Stimulated activated naive CD8-positive, alpha-beta T cell treated with anti-CD3 and anti-CD28 coated beads, Interleukin-15, Interleukin-2, amounts not matched to agents 100 ng/mL and 50 ng/mL, for 24 hours (primary cell): Measurements from ENCODE around the gene LRRC28.
A peak's percentile ranks its signal among the peaks of the same experiment; 100 is the strongest.

Experiments used
- H3K27ac Mint-ChIP-seq: one replicate; pipeline ENCODE4 v1.8.0; 2021; ENCODE audit warnings: mild to moderate bottlenecking, mixed read lengths
- H3K27me3 Mint-ChIP-seq: one replicate; pipeline ENCODE4 v1.8.0; 2021; ENCODE audit warnings: mixed read lengths
- H3K36me3 Mint-ChIP-seq: one replicate; pipeline ENCODE4 v1.8.0; 2021; ENCODE audit warnings: low read depth, mixed read lengths
- H3K4me1 Mint-ChIP-seq: one replicate; pipeline ENCODE4 v1.8.0; 2021; ENCODE audit warnings: low read depth, mixed read lengths
- H3K4me3 Mint-ChIP-seq: one replicate; pipeline ENCODE4 v1.8.0; 2021; ENCODE audit warnings: mild to moderate bottlenecking, mixed read lengths
- H3K9me3 Mint-ChIP-seq: one replicate; pipeline ENCODE4 v1.8.0; 2021; ENCODE audit warnings: mixed read lengths

The LRRC28 gene

DNA sequence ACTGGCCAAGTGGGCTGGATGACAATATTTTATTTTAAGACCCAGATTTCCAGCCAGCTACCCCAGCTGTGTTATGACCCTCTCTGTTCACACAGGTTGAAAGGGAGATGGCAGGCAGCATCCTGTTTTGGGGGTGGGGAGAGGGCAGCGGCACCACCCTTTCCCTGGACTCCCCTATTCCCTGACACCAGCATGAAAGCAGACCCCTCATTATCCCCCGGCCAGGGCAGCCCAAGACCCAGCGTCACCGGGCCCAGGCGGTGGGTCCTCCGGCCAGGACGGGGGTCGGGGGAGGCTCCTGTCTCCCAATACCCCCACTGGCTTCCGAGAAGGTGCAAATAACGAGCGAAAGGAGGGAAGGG lies 186.9 kb downstream of the LRRC28 start:
- no peak overlapping the region for H3K27ac Mint-ChIP-seq
- no peaks in the 10 kb centered on the region for H3K9me3 Mint-ChIP-seq
- no peaks in the 10 kb centered on the region for H3K36me3 Mint-ChIP-seq
- H3K4me1 Mint-ChIP-seq: peaks cover 81% of the 10 kb centered on the region
- peak overlapping the region; percentile 7 for H3K4me3 Mint-ChIP-seq
- H3K27me3 Mint-ChIP-seq: no peaks in the 10 kb centered on the region

DNA sequence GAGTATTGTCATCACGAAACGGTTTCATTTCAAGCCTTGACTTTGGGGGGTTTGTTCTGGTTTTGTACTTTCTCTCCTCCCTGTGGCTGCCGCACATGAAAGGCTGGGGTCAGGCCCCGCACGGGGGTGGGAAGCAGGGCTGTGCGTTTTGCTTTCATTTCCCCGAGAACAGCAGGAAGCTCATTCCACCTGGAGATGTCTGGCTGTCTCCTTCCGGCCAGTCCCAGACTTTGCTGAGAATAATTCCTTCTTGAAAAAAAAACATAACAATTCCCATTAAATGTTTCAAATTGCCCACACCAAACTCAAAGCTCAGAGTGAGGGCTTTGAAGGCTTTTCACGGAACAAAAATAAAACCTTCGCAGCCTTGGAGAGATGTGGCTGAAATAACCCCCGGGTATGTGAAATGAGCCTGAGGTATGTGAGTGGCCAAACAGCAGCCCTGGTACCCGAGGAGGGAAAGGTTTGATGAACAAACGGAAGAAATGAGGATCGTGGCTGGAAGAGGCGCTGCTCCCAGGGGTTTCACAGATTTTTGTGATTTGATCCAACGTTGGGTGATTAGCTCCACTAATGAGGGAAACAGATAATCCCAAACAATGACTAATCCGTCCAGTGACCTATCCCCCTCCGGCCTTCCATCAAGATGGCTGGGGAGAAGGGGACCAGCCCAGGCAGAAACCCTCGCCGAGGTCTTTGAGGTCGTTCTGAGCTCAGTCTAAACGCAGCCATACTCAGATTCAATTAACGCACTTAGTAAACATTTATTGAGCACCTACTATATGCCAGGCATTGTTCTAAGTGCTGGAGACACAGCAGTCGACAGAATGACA lies 187.6 kb downstream of the LRRC28 start:
- Mint-ChIP-seq H3K27ac (peak overlapping the region; percentile 31), H3K4me1 (peaks cover 81% of the 10 kb centered on the region), H3K27me3 (no peaks in the 10 kb centered on the region), H3K36me3 (no peaks in the 10 kb centered on the region), H3K9me3 (no peaks in the 10 kb centered on the region), H3K4me3 (peak overlapping the region; percentile 35)

DNA sequence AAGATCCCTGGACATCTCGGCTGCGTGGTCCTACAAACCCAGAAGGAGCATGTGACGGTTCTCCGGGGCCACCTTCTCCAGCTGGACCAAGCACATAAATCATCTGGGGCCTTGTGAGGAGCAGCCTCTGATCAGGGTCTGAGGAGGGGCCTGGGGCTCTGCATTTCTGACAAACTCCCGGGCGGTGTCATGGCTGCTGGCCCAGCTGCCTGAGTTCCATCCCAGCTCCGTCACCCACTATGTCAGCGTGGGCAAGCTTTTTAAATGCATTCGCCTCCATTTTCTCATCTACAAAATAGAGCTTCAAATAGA lies 188.2 kb downstream of the LRRC28 start:
- no peaks in the 10 kb centered on the region for H3K9me3 Mint-ChIP-seq
- H3K27me3 Mint-ChIP-seq: no peaks in the 10 kb centered on the region
- H3K36me3 Mint-ChIP-seq: no peaks in the 10 kb centered on the region
- no peak overlapping the region for H3K27ac Mint-ChIP-seq
- no peak overlapping the region for H3K4me3 Mint-ChIP-seq
- H3K4me1 Mint-ChIP-seq: peaks cover 80% of the 10 kb centered on the region

DNA sequence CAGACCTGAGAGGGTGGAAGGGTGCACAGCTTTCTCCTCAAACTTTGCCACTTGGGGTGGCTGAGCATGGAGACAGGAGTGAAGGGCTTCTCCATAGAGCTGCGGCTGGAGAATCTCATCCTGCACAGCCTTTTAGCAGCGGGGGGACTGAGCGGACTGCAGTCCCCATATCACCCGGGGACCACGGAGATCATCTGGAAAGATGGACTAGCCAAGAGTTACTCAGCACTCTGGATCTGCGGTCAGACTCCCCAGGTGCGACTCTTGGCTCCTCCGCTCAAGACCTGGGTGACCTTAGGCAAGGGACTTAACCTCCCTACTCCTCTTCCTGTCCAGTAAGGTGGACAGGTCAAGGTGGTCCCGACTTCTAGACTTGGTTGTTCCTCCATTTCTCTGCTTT lies 188.7 kb downstream of the LRRC28 start:
- Mint-ChIP-seq H3K4me3 (no peak overlapping the region), H3K27ac (peak overlapping the region; percentile 3), H3K4me1 (peaks cover 80% of the 10 kb centered on the region), H3K9me3 (no peaks in the 10 kb centered on the region), H3K36me3 (no peaks in the 10 kb centered on the region), H3K27me3 (no peaks in the 10 kb centered on the region)
